Peyer's patch (tissue), 4 donors: ENCODE measurements around the gene PPP1CB. TPM values are rescaled to one million over a fixed set of nuclear protein-coding genes. Genes with fewer than 3 reads are reported as not detected.

Experiments used
- DNase-seq, 3 donors: peaks; one replicate each; pipeline ENCODE4 v3.0.0-alpha.2; 2017 to 2019
- H3K27ac ChIP-seq, 4 donors: fragments of 200-600 bp; sonication (generic); one replicate each; pipeline ENCODE4 v1.5.1; 2016 to 2019
- H3K27me3 ChIP-seq, 2 donors: fragments of 200-600 bp; sonication (generic); one replicate each; pipeline ENCODE4 v1.5.1; 2019
- H3K36me3 ChIP-seq, 3 donors: fragments of 200-600 bp; sonication (generic); one replicate each; pipeline ENCODE4 v1.5.1; 2016 to 2019
- H3K4me1 ChIP-seq, 4 donors: fragments of 200-600 bp; sonication (generic); one replicate each; pipeline ENCODE4 v1.5.1; 2016 to 2019
- H3K4me3 ChIP-seq, 4 donors: fragments of 200-600 bp; sonication (generic); 1 replicate in 3 of 4; 2 replicates in 1 of 4; pipeline ENCODE4 v1.5.1; 2016 to 2019; ENCODE audit warnings: mild to moderate bottlenecking in 1 of 4
- H3K9me3 ChIP-seq, 4 donors: fragments of 200-600 bp; sonication (generic); one replicate each; pipeline ENCODE4 v1.5.1; 2016 to 2019; ENCODE audit warnings: mild to moderate bottlenecking in 1 of 4
- CTCF ChIP-seq, 6 experiments: fragments of 450-650 bp in 4 of 6; fragments of 200-600 bp in 2 of 6; sonication (generic) in 1 of 6; IDR thresholded peaks; one replicate each; pipeline ENCODE4 v1.5.1; 2017 to 2019; ENCODE audit warnings: antibody characterized with exemption in 6 of 6, mild to moderate bottlenecking in 3 of 6, moderate library complexity in 1 of 6
- POLR2A ChIP-seq, 2 donors: fragments of 450-650 bp; IDR thresholded peaks; one replicate each; pipeline ENCODE4 v1.5.1; 2017; ENCODE audit warnings: antibody characterized with exemption in 2 of 2, mild to moderate bottlenecking in 2 of 2, moderate library complexity in 2 of 2
- total RNA-seq, 4 donors: library from RNA; depleted of rRNA; stranded (reverse); fragments of >200 nt; gene quantifications; one replicate each; pipeline ENCODE4 v1.1.0, GENCODE V29; 2016

PPP1CB gene
- total RNA-seq, 4 donors from 2014 or later: 92.8 to 200 (median 123) TPM

- Histone ChIP-seq H3K27ac (no peak overlapping the region), H3K9me3 (no peaks in the 10 kb centered on the region), H3K4me3 (no peak overlapping the region), H3K36me3 (no peaks in the 10 kb centered on the region), H3K27me3 (no peaks in the 10 kb centered on the region), H3K4me1 (no peaks in the 10 kb centered on the region)
- TF ChIP-seq CTCF (IDR thresholded peaks at IDR 0.05): no peak
- TF ChIP-seq POLR2A (IDR thresholded peaks at IDR 0.05): no peak
- no peak for DNase-seq
Measured at GRCh38 chr2:28707592-28707991, 44.0 kb upstream of the PPP1CB start.

- peak in 1 of 3 donors; percentile 48 for DNase-seq
- Histone ChIP-seq H3K27me3 (no peaks in the 10 kb centered on the region), H3K9me3 (no peaks in the 10 kb centered on the region), H3K36me3 (no peaks in the 10 kb centered on the region), H3K4me1 (no peaks in the 10 kb centered on the region), H3K4me3 (no peak overlapping the region), H3K27ac (no peak overlapping the region)
- TF ChIP-seq CTCF (IDR thresholded peaks at IDR 0.05): no peak
- TF ChIP-seq POLR2A (IDR thresholded peaks at IDR 0.05): no peak
Measured at GRCh38 chr2:28709101-28709500, 42.5 kb upstream of the PPP1CB start.

- Histone ChIP-seq H3K9me3 (no peaks in the 10 kb centered on the region), H3K4me1 (no peaks in the 10 kb centered on the region), H3K4me3 (no peak overlapping the region), H3K36me3 (no peaks in the 10 kb centered on the region), H3K27ac (no peak overlapping the region), H3K27me3 (no peaks in the 10 kb centered on the region)
- no peak for TF ChIP-seq CTCF (IDR thresholded peaks at IDR 0.05)
- TF ChIP-seq POLR2A (IDR thresholded peaks at IDR 0.05): no peak
- no peak for DNase-seq
Measured at GRCh38 chr2:28710545-28710944, 41.1 kb upstream of the PPP1CB start.

- no peak for DNase-seq
- TF ChIP-seq POLR2A (IDR thresholded peaks at IDR 0.05): no peak
- no peak for TF ChIP-seq CTCF (IDR thresholded peaks at IDR 0.05)
- no peaks in the 10 kb centered on the region for H3K27me3 ChIP-seq
- H3K4me3 ChIP-seq: no peak overlapping the region
- H3K36me3 ChIP-seq: no peaks in the 10 kb centered on the region
- H3K9me3 ChIP-seq: no peaks in the 10 kb centered on the region
- peaks cover 0 to 10% (median 2%) of the 10 kb centered on the region in 4 donors for H3K4me1 ChIP-seq
- H3K27ac ChIP-seq: no peak overlapping the region
Measured at GRCh38 chr2:28713577-28714298, 37.9 kb upstream of the PPP1CB start.

- no peak overlapping the region for H3K4me3 ChIP-seq
- H3K4me1 ChIP-seq: peaks cover 0 to 10% (median 2%) of the 10 kb centered on the region in 4 donors
- H3K27me3 ChIP-seq: no peaks in the 10 kb centered on the region
- H3K27ac ChIP-seq: peak overlapping the region; percentile 15 to 73 (median 51)
- no peaks in the 10 kb centered on the region for H3K36me3 ChIP-seq
- peak in 1 of 3 donors; percentile 60 for DNase-seq
- TF ChIP-seq POLR2A (IDR thresholded peaks at IDR 0.05) (no peak), CTCF (IDR thresholded peaks at IDR 0.05) (peak in 1 of 6 experiments; percentile 14)
- H3K9me3 ChIP-seq: no peaks in the 10 kb centered on the region
Measured at GRCh38 chr2:28716265-28716865, 35.3 kb upstream of the PPP1CB start.
